K562 (cell line): ENCODE measurements around the gene BCAS3. TPM values are rescaled to one million over a fixed set of nuclear protein-coding genes. Genes with fewer than 3 reads are reported as not detected.
A peak's percentile ranks its signal among the peaks of the same experiment; 100 is the strongest.

ENCODE experiments used
- CCNT2 ChIP-seq: IDR thresholded peaks from 2 replicates; pipeline ENCODE4 v1.6.1; 2011; ENCODE audit warnings: borderline replicate concordance, low read depth, mild to moderate bottlenecking, moderate library complexity, mixed read lengths, low read length; ENCODE audit not compliant: insufficient read length; ENCODE audit errors: extremely low read depth
- DEAF1 ChIP-seq: fragments of 450-650 bp; formaldehyde crosslinking; IDR thresholded peaks from 2 replicates; pipeline ENCODE4 v1.4.0; 2020; ENCODE audit warnings: mild to moderate bottlenecking, moderate library complexity
- FOXA3 ChIP-seq, 2 experiments: fragments of 450-650 bp in 1 of 2; sonication (generic) in 1 of 2; formaldehyde crosslinking; IDR thresholded peaks in 1 of 2; conservative IDR thresholded peaks in 1 of 2; 2 replicates each; pipeline versions ENCODE4 v1.4.0 to v1.8.0; 2020 to 2022; ENCODE audit warnings: mild to moderate bottlenecking in 2 of 2, missing genetic modification reagents in 1 of 2
- ID3 ChIP-seq, 2 experiments: fragments of 250-450 bp in 1 of 2; fragments of 450-650 bp in 1 of 2; sonication (Bioruptor Pico) in 1 of 2; IDR thresholded peaks; 2 replicates each; pipeline versions ENCODE4 v1.6.1 to v1.8.0; 2016 to 2021; ENCODE audit warnings: mild to moderate bottlenecking in 2 of 2, moderate library complexity in 2 of 2, missing compliant biosample characterization in 1 of 2, missing genetic modification characterization in 1 of 2
- REST ChIP-seq, 2 experiments: fragments of 450-650 bp; formaldehyde crosslinking in 1 of 2; IDR thresholded peaks; 2 replicates each; pipeline versions ENCODE4 v1.4.0 to v1.6.1; 2014 to 2020; ENCODE audit warnings: mild to moderate bottlenecking in 2 of 2, borderline replicate concordance in 1 of 2, low read depth in 1 of 2
- SMC3 ChIP-seq: conservative IDR thresholded peaks from 2 replicates; pipeline ENCODE4 v1.6.1; 2011; ENCODE audit warnings: low read depth, low read length, improper control_type of control experiment; ENCODE audit not compliant: insufficient read depth
- ZFP36 ChIP-seq: fragments of 150-350 bp; IDR thresholded peaks from 2 replicates; pipeline ENCODE4 v1.6.1; 2018; ENCODE audit warnings: low read length, low read depth; ENCODE audit not compliant: partially characterized antibody
- ZNF436 ChIP-seq: fragments of 250-450, 450-650 bp; sonication (Bioruptor Pico); formaldehyde crosslinking; IDR thresholded peaks from 2 replicates; pipeline ENCODE4 v1.7.0; 2020; ENCODE audit warnings: mild to moderate bottlenecking
- polyA plus RNA-seq, 8 experiments: library from polyadenylated mRNA; depleted of rRNA in 4 of 8; stranded (reverse) in 5 of 8; unstranded in 3 of 8; fragments of >200 nt; fragmentation: Nextera tagmentation in 2 of 8; fragmentation: Illumina TruSeq in 1 of 8; extraction: Ambion mirVana in 2 of 8; extraction: Trizol in 1 of 8; gene quantifications; 2 replicates each; pipeline versions ENCODE4 v1.2.1 to v1.2.3, GENCODE V29; 2011 to 2014; ENCODE audit warnings: inconsistent platforms in 1 of 8, missing spikeins in 1 of 8
- total RNA-seq, 7 experiments: library from RNA; depleted of rRNA in 6 of 7; stranded (reverse); fragments of >200 nt in 6 of 7; fragmentation: Illumina TruSeq in 2 of 7; extraction: Trizol in 2 of 7; gene quantifications; 2 replicates each; pipeline versions ENCODE4 v1.2.1 to v1.2.3, GENCODE V29; 2011 to 2021; ENCODE audit warnings: low replicate concordance in 1 of 7

The BCAS3 gene
- total and polyA plus RNA-seq, 9 of the 15 experiments (the other 6 are each of a cell fraction or from before 2014, with no cell fraction given) = 1.9 to 5.5 (median 3.5) TPM

- TF ChIP-seq REST (IDR thresholded peaks at IDR 0.05; ENCODE audit: borderline replicate concordance) (peak; percentile 45; the same call in 1 of the 2 replicates), REST (CRISPR knock-in tag; IDR thresholded peaks at IDR 0.05; ENCODE audit: low read depth) (no peak), ID3 (CRISPR knock-in tag; IDR thresholded peaks at IDR 0.05) (no peak), ID3 (tag; IDR thresholded peaks at IDR 0.05) (no peak), ZNF436 (no peak), SMC3 (peak; percentile 57; the same call in 1 of the 2 replicates), ZFP36 (peak; percentile 31), FOXA3 (CRISPR knock-in tag; conservative IDR thresholded peaks at IDR 0.05 in 1 of 2, IDR thresholded peaks at IDR 0.05 in 1 of 2) (no peak), DEAF1 (CRISPR knock-in tag) (peak; percentile 55), CCNT2 (no peak)
- TF ChIP-seq, all 486 proteins: peak for 7
These were observed 43.3 kb downstream of the BCAS3 start (continued) for GRCh38 chr17:60720763-60721531.
